K562 (cell line): Measurements from ENCODE around the gene RIMKLB. TPM values are rescaled to one million over a fixed set of nuclear protein-coding genes. Genes with fewer than 3 reads are reported as not detected.
A peak's percentile ranks its signal among the peaks of the same experiment; 100 is the strongest.

Experiments
- ATAC-seq: fragments of 200-7000 bp; cut with Tn5 transposase; 3 replicates; pipeline ENCODE4 v1.9.1; 2020; ENCODE audit warnings: moderate library complexity
- BruUV-seq: library from RNA; stranded (reverse); fragments of 400-500 nt; replicated peaks from 2 replicates; lab custom pipeline; 2021; lab: Mats Ljungman, UMichigan
- CTCF ChIA-PET: fragments of 300-600 bp; formaldehyde crosslinking; extraction: SDS; loops from one replicate; lab custom pipeline; 2021; ENCODE audit warnings: low intra/inter-chr PET ratio; lab: Yijun Ruan, JAX
- POLR2A ChIA-PET: fragments of 300-600, 350-650 bp; sonication (Branson Sonifier 250); formaldehyde crosslinking; extraction: SDS; loops from one replicate; lab custom pipeline; 2021; ENCODE audit warnings: antibody characterized with exemption, inconsistent platforms; lab: Yijun Ruan, JAX
- DNase-seq, 4 experiments: peaks; one replicate each; pipeline versions ENCODE4 v3.0.0 to v3.0.0-alpha.2; 2011 to 2018; ENCODE audit warnings: low spot score in 3 of 4, mixed read lengths in 3 of 4; ENCODE audit errors: extremely low read depth in 1 of 4
- FAIRE-seq: peaks from 2 replicates; lab custom pipeline; 2011; peaks lifted over from hg19 to GRCh38; lab: Jason Lieb, UNC
- H2AFZ ChIP-seq: 2 replicates; pipeline ENCODE4 v1.6.0; 2011; ENCODE audit warnings: low read depth, low read length, control low read depth, inconsistent platforms
- H3K27ac ChIP-seq: fragments of 200-600 bp; 3 replicates; pipeline ENCODE4 v1.8.0; 2011; ENCODE audit warnings: low read depth, mild to moderate bottlenecking, control low read depth, inconsistent platforms, low read length, moderate library complexity, mixed read lengths; ENCODE audit errors: extremely low read depth
- H3K27me3 ChIP-seq, 2 experiments: fragments of 300-600 bp in 1 of 2; 2 replicates in 1 of 2; 3 replicates in 1 of 2; pipeline versions ENCODE4 v1.6.0 to v1.8.0; 2011; ENCODE audit warnings: inconsistent platforms in 2 of 2, low read length in 2 of 2, mild to moderate bottlenecking in 1 of 2, mixed read lengths in 1 of 2, moderate library complexity in 1 of 2; ENCODE audit not compliant: control insufficient read depth in 2 of 2, insufficient read depth in 2 of 2
- H3K36me3 ChIP-seq: fragments of 300-600 bp; 3 replicates; pipeline ENCODE4 v1.8.0; 2011; ENCODE audit warnings: mild to moderate bottlenecking, low read length, inconsistent platforms; ENCODE audit not compliant: control insufficient read depth, insufficient read depth
- H3K4me1 ChIP-seq, 2 experiments: fragments of 200-600 bp in 1 of 2; replicated peaks in 1 of 2; 2 replicates in 1 of 2; 3 replicates in 1 of 2; pipeline versions ENCODE4 v1.5.1 to v1.8.0; 2011; ENCODE audit warnings: inconsistent platforms in 2 of 2, low read length in 2 of 2, mild to moderate bottlenecking in 1 of 2, mixed read lengths in 1 of 2, moderate library complexity in 1 of 2; ENCODE audit not compliant: control insufficient read depth in 2 of 2, insufficient read depth in 2 of 2
- H3K4me2 ChIP-seq: 2 replicates; pipeline ENCODE4 v1.6.1; 2011; ENCODE audit warnings: low read length, control low read depth, inconsistent platforms, mixed read lengths; ENCODE audit not compliant: insufficient read depth
- H3K4me3 ChIP-seq: fragments of 200-600 bp; sonication (generic), shearing (Covaris generic); 2 replicates; pipeline ENCODE4 v1.5.1; 2016; ENCODE audit warnings: control low read depth, inconsistent platforms
- H3K79me2 ChIP-seq: fragments of 200-600 bp; 3 replicates; pipeline ENCODE4 v1.8.0; 2011; ENCODE audit warnings: low read length, inconsistent platforms; ENCODE audit not compliant: control insufficient read depth, insufficient read depth
- H3K9ac ChIP-seq, 2 experiments: 2 replicates each; pipeline versions ENCODE4 v1.6.0 to v1.6.1; 2011; ENCODE audit warnings: low read depth in 2 of 2, low read length in 2 of 2, control low read depth in 1 of 2, inconsistent platforms in 1 of 2, mild to moderate bottlenecking in 1 of 2, mixed read lengths in 1 of 2; ENCODE audit not compliant: insufficient read depth in 1 of 2
- H3K9me1 ChIP-seq: one replicate; pipeline ENCODE4 v1.6.0; 2011; ENCODE audit warnings: inconsistent platforms, mild to moderate bottlenecking, low read length, moderate library complexity; ENCODE audit not compliant: control insufficient read depth, insufficient read depth
- H3K9me3 ChIP-seq: replicated peaks from 2 replicates; pipeline ENCODE4 v1.5.1; 2011; ENCODE audit warnings: low read depth, low read length, inconsistent platforms; ENCODE audit not compliant: control insufficient read depth, insufficient read depth
- H4K20me1 ChIP-seq: replicated peaks from 2 replicates; pipeline ENCODE4 v1.6.1; 2011; ENCODE audit warnings: low read length, inconsistent platforms, mixed read lengths; ENCODE audit not compliant: control insufficient read depth, insufficient read depth
- BRD9 ChIP-seq: fragments of 450-650 bp; IDR thresholded peaks from 2 replicates; pipeline ENCODE4 v1.6.1; 2018; ENCODE audit warnings: low read depth; ENCODE audit not compliant: partially characterized antibody
- CBFA2T3 ChIP-seq: fragments of 450-650 bp; IDR thresholded peaks from 2 replicates; pipeline ENCODE4 v1.6.1; 2017
- CBFB ChIP-seq: sonication (generic); formaldehyde crosslinking; IDR thresholded peaks from 2 replicates; pipeline ENCODE4 v1.4.0; 2020; ENCODE audit warnings: mild to moderate bottlenecking, missing genetic modification reagents
- DNMT1 ChIP-seq: fragments of 450-650 bp; IDR thresholded peaks from 2 replicates; pipeline ENCODE4 v1.6.1; 2016; ENCODE audit warnings: antibody characterized with exemption, mild to moderate bottlenecking
- HMBOX1 ChIP-seq: sonication (generic); IDR thresholded peaks from 2 replicates; pipeline ENCODE4 v1.6.1; 2016
- JUND ChIP-seq, 2 experiments: IDR thresholded peaks; 2 replicates in 1 of 2; 3 replicates in 1 of 2; pipeline ENCODE4 v1.6.1; 2011; ENCODE audit warnings: borderline replicate concordance in 2 of 2, low read depth in 2 of 2, low read length in 2 of 2, improper control_type of control experiment in 1 of 2, missing biosample characterization in 1 of 2, missing genetic modification characterization in 1 of 2, missing genetic modification reagents in 1 of 2
- L3MBTL2 ChIP-seq: fragments of 450-650 bp; IDR thresholded peaks from 2 replicates; pipeline ENCODE4 v1.6.1; 2016; ENCODE audit warnings: mild to moderate bottlenecking, moderate library complexity
- PBX2 ChIP-seq, 2 experiments: IDR thresholded peaks in 1 of 2; conservative IDR thresholded peaks in 1 of 2; 2 replicates each; pipeline ENCODE4 v1.6.1; 2016; ENCODE audit warnings: low read depth in 2 of 2, mild to moderate bottlenecking in 1 of 2, missing compliant biosample characterization in 1 of 2, missing genetic modification characterization in 1 of 2, moderate library complexity in 1 of 2
- PML ChIP-seq: IDR thresholded peaks from 2 replicates; pipeline ENCODE4 v1.6.1; 2012; ENCODE audit warnings: low read length, inconsistent platforms
- SAFB ChIP-seq: fragments of 200-400 bp; formaldehyde crosslinking; IDR thresholded peaks from 2 replicates; pipeline ENCODE4 v1.6.1; 2017; ENCODE audit warnings: low read depth, low read length, borderline replicate concordance
- SNRNP70 ChIP-seq: fragments of 200-400 bp; formaldehyde crosslinking; optimal IDR thresholded peaks from 2 replicates; pipeline ENCODE3; 2017; ENCODE audit warnings: low read depth, low read length
- SP2 ChIP-seq: IDR thresholded peaks from 2 replicates; pipeline ENCODE4 v1.6.1; 2011; ENCODE audit warnings: mild to moderate bottlenecking, low read depth, low read length, moderate library complexity; ENCODE audit not compliant: poor library complexity, severe bottlenecking; ENCODE audit errors: extremely low read depth
- ZNF277 ChIP-seq: fragments of 250-450 bp; sonication (Bioruptor Pico); IDR thresholded peaks from 2 replicates; pipeline ENCODE4 v1.8.0; 2022; ENCODE audit warnings: inconsistent platforms, mild to moderate bottlenecking, moderate library complexity, borderline replicate concordance
- WGBS: fragments of 100-300 bp; shearing (Covaris generic); methylation state at CpG from one replicate; pipeline ENCODE4 v1.1.6; 2016; ENCODE audit warnings: low coverage, mixed read lengths; ENCODE audit not compliant: insufficient coverage; ENCODE audit errors: missing lambda C conversion rate; 5-methylcytosine and 5-hydroxymethylcytosine counted together
- in situ Hi-C: fragments of 300-500 bp; cut with MboI; formaldehyde crosslinking; loops from 4 replicates; pipeline ENCODE4 v1.15.0; 2018; ENCODE audit warnings: inconsistent platforms, mixed read lengths
- intact Hi-C: fragments of 100-400 bp; cut with micrococcal nuclease; formaldehyde crosslinking; loops from 2 replicates; pipeline ENCODE4 v1.14.2; 2022
- polyA plus RNA-seq, 8 experiments: library from polyadenylated mRNA; depleted of rRNA in 4 of 8; stranded (reverse) in 5 of 8; unstranded in 3 of 8; fragments of >200 nt; fragmentation: Nextera tagmentation in 2 of 8; fragmentation: Illumina TruSeq in 1 of 8; extraction: Ambion mirVana in 2 of 8; extraction: Trizol in 1 of 8; gene quantifications; 2 replicates each; pipeline versions ENCODE4 v1.2.1 to v1.2.3, GENCODE V29; 2011 to 2014; ENCODE audit warnings: inconsistent platforms in 1 of 8, missing spikeins in 1 of 8
- total RNA-seq, 7 experiments: library from RNA; depleted of rRNA in 6 of 7; stranded (reverse); fragments of >200 nt in 6 of 7; fragmentation: Illumina TruSeq in 2 of 7; extraction: Trizol in 2 of 7; gene quantifications; 2 replicates each; pipeline versions ENCODE4 v1.2.1 to v1.2.3, GENCODE V29; 2011 to 2021; ENCODE audit warnings: low replicate concordance in 1 of 7

RIMKLB gene
- total and polyA plus RNA-seq, 9 of the 15 experiments (the other 6 are each of a cell fraction or from before 2014, with no cell fraction given) = 6.5 to 22.8 (median 17.2) TPM

- TF ChIP-seq BRD9 (no peak), HMBOX1 (no peak), PML (no peak), L3MBTL2 (peak; percentile 56; the same call in 1 of the 2 replicates)
Observed at GRCh38 chr12:8698132-8698851, 501 bp downstream of the RIMKLB start (continued).

DNA sequence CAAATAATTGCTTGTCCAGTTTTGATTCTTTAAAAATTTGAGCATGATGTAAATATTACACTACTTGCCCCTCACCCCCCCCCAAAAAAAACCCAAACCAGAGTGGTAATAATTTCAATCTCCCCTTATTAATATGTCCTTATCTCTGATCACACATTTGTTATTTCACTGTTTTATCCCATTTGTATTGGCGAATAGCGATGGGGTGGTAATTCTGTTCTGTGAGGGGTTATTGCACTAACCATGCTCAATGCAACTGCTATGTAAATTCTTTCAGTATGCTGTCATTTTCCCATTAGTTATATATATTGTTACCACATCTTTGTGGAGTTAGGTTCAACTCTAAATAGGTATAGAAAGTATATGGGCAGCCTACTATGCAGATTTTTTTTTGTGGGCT is 1.1 kb downstream of the RIMKLB start:
- DNase-seq (no peak), FAIRE-seq (no peak), ATAC-seq (no peak)
- Histone ChIP-seq H4K20me1 (no peaks in the 10 kb centered on the region), H3K79me2 (peaks cover 56% of the 10 kb centered on the region), H3K4me2 (peak overlapping the region; percentile 75), H3K9me3 (no peaks in the 10 kb centered on the region), H3K4me1 (peaks cover 8 to 10% of the 10 kb centered on the region in 2 experiments; a peak in 4 of 5 replicates), H3K9me1 (no peaks in the 10 kb centered on the region), H2AFZ (peak overlapping the region; percentile 83), H3K36me3 (peaks cover 13% of the 10 kb centered on the region; the same call in 2 of the 3 replicates), H3K27ac (peak overlapping the region; percentile 89), H3K27me3 (no peaks in the 10 kb centered on the region), H3K4me3 (peak overlapping the region; percentile 87), H3K9ac (peak overlapping the region in 1 of 2 experiments; percentile 87; a peak in 2 of 4 replicates)
- 0% methylated on average over 2 of the region's 2 CpGs for WGBS
- ChIA-PET CTCF (interaction anchor here (0.7 kb wide), 1 partner anchor 191 kb away, joined by 3 read pairs; no protein-coding TSS in a partner anchor), POLR2A (no interaction called here)
- in situ Hi-C loops (loop anchor here (5.0 kb wide), 1 partner anchor 103 kb away; no protein-coding TSS in a partner anchor), intact Hi-C loops (no loop called here)
- BruUV-seq = no TSS peak
- no peak for TF ChIP-seq JUND (IDR thresholded peaks at IDR 0.05; ENCODE audit: borderline replicate concordance, low read depth, low read length)
- no peak for TF ChIP-seq JUND (tag; IDR thresholded peaks at IDR 0.05; ENCODE audit: borderline replicate concordance, low read depth, low read length)
- no peak for TF ChIP-seq SNRNP70
- no peak for TF ChIP-seq CBFA2T3
- TF ChIP-seq PBX2 (CRISPR knock-in tag; IDR thresholded peaks at IDR 0.05; ENCODE audit: low read depth) = no peak
- TF ChIP-seq PBX2 (tag; conservative IDR thresholded peaks at IDR 0.05; ENCODE audit: low read depth) = no peak
- no peak for TF ChIP-seq ZNF277
- no peak for TF ChIP-seq SP2
- TF ChIP-seq DNMT1 = no peak
- TF ChIP-seq SAFB = no peak
- no peak for TF ChIP-seq CBFB
